Measurements from ENCODE around the gene UTP11. TPM values are rescaled to one million over a fixed set of nuclear protein-coding genes. Genes with fewer than 3 reads are reported as not detected.

UTP11 gene
- total RNA-seq, 2 experiments from 2014 or later: 8.7 to 9.4 TPM

DNA sequence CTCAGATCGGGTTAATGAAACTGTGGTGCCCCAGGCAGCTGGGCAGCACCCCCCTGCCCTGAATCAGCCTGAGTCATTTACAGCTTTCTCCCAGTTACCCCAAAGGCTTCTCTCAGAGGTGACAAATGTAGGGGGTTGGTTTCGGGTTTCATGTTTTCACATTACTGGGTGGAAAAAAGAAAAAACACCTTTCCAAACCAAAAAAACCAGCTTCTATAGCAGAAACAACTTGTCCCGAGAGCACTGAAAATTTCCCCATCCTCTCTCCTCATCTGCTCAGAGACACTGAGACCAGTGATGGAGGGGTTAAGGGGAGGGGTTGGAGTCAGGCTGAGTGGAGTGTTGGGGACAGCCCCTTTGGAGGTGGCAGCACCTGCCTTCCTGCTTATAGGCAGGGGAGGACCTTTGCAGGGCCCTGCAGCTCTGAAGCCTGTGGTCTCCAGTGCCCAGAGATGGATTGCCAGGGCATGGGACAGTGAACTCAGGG, 15.6 kb downstream of the UTP11 start:
- ATAC-seq (ENCODE audit: poor library complexity) (peak; percentile 54), DNase-seq (peak in 2 of 14 experiments; percentile 18 to 27)
- no peak overlapping the region for H3K4me3 Mint-ChIP-seq
- Histone ChIP-seq H3K27ac (ENCODE audit: low read depth in 1 of 2, low read length in 2 of 2) (no peak overlapping the region), H3K36me3 (ENCODE audit: insufficient read depth, low read length) (peaks cover 28% of the 10 kb centered on the region), H3K9me3 (ENCODE audit: control insufficient read depth in 1 of 2, insufficient read depth in 1 of 2, low read length in 2 of 2) (no peaks in the 10 kb centered on the region), H3K27me3 (ENCODE audit: control insufficient read depth in 1 of 2, insufficient read depth in 2 of 2, low read length in 2 of 2) (no peaks in the 10 kb centered on the region), H3K4me3 (ENCODE audit: low read length) (no peak overlapping the region), H3K4me1 (ENCODE audit: insufficient read depth, low read length) (peaks cover 42% of the 10 kb centered on the region)
- peaks cover 33% of the 10 kb centered on the region for H3K4me1 Mint-ChIP-seq (ENCODE audit: low read depth)
- H3K9me3 Mint-ChIP-seq: no peaks in the 10 kb centered on the region
- no peak overlapping the region for H3K27ac Mint-ChIP-seq
- intact Hi-C loops (cut with DNase I, micrococcal nuclease): loop anchor here in 1 of 2 experiments (5.0 kb wide), 2 partner anchors 789 to 809 kb away; no protein-coding TSS in a partner anchor
- peaks cover 28% of the 10 kb centered on the region for H3K36me3 Mint-ChIP-seq (ENCODE audit: low read depth)
- POLR2A ChIA-PET: no interaction called here
- H3K27me3 Mint-ChIP-seq: no peaks in the 10 kb centered on the region
- CTCF ChIA-PET: no interaction called here
- TF ChIP-seq, protein P1, sequence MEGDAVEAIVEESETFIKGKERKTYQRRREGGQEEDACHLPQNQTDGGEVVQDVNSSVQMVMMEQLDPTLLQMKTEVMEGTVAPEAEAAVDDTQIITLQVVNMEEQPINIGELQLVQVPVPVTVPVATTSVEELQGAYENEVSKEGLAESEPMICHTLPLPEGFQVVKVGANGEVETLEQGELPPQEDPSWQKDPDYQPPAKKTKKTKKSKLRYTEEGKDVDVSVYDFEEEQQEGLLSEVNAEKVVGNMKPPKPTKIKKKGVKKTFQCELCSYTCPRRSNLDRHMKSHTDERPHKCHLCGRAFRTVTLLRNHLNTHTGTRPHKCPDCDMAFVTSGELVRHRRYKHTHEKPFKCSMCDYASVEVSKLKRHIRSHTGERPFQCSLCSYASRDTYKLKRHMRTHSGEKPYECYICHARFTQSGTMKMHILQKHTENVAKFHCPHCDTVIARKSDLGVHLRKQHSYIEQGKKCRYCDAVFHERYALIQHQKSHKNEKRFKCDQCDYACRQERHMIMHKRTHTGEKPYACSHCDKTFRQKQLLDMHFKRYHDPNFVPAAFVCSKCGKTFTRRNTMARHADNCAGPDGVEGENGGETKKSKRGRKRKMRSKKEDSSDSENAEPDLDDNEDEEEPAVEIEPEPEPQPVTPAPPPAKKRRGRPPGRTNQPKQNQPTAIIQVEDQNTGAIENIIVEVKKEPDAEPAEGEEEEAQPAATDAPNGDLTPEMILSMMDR (IDR thresholded peaks at IDR 0.05): no peak

DNA sequence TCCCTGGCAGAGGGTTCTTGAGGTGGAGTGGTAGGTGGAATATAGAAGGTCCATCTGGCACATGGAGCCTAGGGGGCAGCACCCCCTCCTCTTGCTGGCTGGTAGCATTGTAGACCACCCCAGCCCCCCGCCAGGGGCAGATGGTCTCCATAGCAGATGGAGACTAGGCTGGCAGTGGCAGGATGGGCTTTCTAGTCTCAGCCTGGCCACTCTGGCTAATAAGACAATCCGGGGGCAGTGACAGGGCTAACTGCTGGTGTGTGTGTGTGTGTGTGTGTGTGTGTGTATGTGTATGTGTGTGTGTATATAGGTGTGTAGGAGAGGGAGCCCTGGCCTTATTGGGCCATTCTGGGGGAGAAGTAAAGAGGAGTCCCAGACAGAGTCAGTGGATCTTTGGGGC, 16.1 kb downstream of the UTP11 start:
- POLR2A ChIA-PET: no interaction called here
- intact Hi-C loops (cut with DNase I, micrococcal nuclease): loop anchor here in 1 of 2 experiments (5.0 kb wide), 2 partner anchors 789 to 809 kb away; no protein-coding TSS in a partner anchor

DNA sequence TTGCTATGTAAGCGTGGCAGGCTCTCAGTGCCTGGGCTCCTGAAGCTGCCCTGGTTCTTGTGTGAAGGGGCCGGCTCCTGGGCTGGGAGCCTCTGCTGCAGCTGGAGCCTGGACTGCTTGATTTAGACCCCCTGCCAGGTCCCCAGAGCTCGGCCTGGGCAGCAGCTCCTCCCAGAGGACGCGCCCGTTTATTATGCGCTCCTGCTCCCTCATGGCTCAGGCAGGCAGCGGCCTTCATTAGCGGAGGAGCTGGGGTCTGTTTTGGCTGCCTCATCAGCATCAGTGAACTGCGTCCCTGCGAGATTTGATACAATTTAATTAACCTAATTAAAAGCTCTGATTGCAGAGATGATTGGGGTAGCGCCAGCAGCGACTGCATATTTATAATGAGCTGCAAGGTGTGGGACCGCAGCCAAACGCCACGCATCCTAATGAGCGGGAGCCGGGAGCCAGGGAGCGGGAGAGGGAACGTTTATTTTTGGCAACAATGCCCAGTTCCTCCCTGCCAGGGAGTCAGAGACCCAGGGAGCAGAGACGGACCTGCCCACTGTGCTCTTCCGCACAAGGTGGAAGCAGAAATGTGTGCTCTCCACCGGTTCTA, 16.6 kb downstream of the UTP11 start:
- no peak overlapping the region for H3K4me3 Mint-ChIP-seq
- H3K27me3 ChIP-seq (ENCODE audit: control insufficient read depth in 1 of 2, insufficient read depth in 2 of 2, low read length in 2 of 2): no peaks in the 10 kb centered on the region
- no peaks in the 10 kb centered on the region for H3K9me3 ChIP-seq (ENCODE audit: control insufficient read depth in 1 of 2, insufficient read depth in 1 of 2, low read length in 2 of 2)
- intact Hi-C loops (cut with DNase I, micrococcal nuclease): loop anchor here in 1 of 2 experiments (5.0 kb wide), 2 partner anchors 788 to 808 kb away; no protein-coding TSS in a partner anchor
- peaks cover 19% of the 10 kb centered on the region for H3K36me3 Mint-ChIP-seq (ENCODE audit: low read depth)
- no peak overlapping the region for H3K27ac ChIP-seq (ENCODE audit: low read depth in 1 of 2, low read length in 2 of 2)
- TF ChIP-seq, protein P1 (IDR thresholded peaks at IDR 0.05): no peak
- no peaks in the 10 kb centered on the region for H3K27me3 Mint-ChIP-seq
- CTCF ChIA-PET: no interaction called here
- peaks cover 18% of the 10 kb centered on the region for H3K36me3 ChIP-seq (ENCODE audit: insufficient read depth, low read length)
- DNase-seq (peak in 1 of 14 experiments; percentile 18), ATAC-seq (ENCODE audit: poor library complexity) (no peak)
- no peak overlapping the region for H3K27ac Mint-ChIP-seq
- no peak overlapping the region for H3K4me3 ChIP-seq (ENCODE audit: low read length)
- peaks cover 42% of the 10 kb centered on the region for H3K4me1 ChIP-seq (ENCODE audit: insufficient read depth, low read length)
- no peaks in the 10 kb centered on the region for H3K9me3 Mint-ChIP-seq
- POLR2A ChIA-PET: no interaction called here
- peaks cover 33% of the 10 kb centered on the region for H3K4me1 Mint-ChIP-seq (ENCODE audit: low read depth)

More for the DNA sequence above, 16.1 kb downstream of the UTP11 start:
- Histone ChIP-seq H3K4me3 (ENCODE audit: low read length) (no peak overlapping the region), H3K4me1 (ENCODE audit: insufficient read depth, low read length) (peaks cover 42% of the 10 kb centered on the region), H3K27ac (ENCODE audit: low read depth in 1 of 2, low read length in 2 of 2) (no peak overlapping the region), H3K9me3 (ENCODE audit: control insufficient read depth in 1 of 2, insufficient read depth in 1 of 2, low read length in 2 of 2) (no peaks in the 10 kb centered on the region), H3K36me3 (ENCODE audit: insufficient read depth, low read length) (peaks cover 23% of the 10 kb centered on the region), H3K27me3 (ENCODE audit: control insufficient read depth in 1 of 2, insufficient read depth in 2 of 2, low read length in 2 of 2) (no peaks in the 10 kb centered on the region)
- TF ChIP-seq, protein P1 (IDR thresholded peaks at IDR 0.05): no peak
- Mint-ChIP-seq H3K36me3 (ENCODE audit: low read depth) (peaks cover 24% of the 10 kb centered on the region), H3K27me3 (no peaks in the 10 kb centered on the region), H3K4me1 (ENCODE audit: low read depth) (peaks cover 33% of the 10 kb centered on the region), H3K27ac (no peak overlapping the region), H3K4me3 (no peak overlapping the region), H3K9me3 (no peaks in the 10 kb centered on the region)
- CTCF ChIA-PET: no interaction called here
- DNase-seq (peak in 1 of 14 experiments; percentile 12), ATAC-seq (ENCODE audit: poor library complexity) (no peak)
